Measurements from ENCODE around the gene ETS1. TPM values are rescaled to one million over a fixed set of nuclear protein-coding genes. Genes with fewer than 3 reads are reported as not detected.

Gene ETS1
- total RNA-seq, 1 experiment from 2014 or later = 66.4 TPM

DNA sequence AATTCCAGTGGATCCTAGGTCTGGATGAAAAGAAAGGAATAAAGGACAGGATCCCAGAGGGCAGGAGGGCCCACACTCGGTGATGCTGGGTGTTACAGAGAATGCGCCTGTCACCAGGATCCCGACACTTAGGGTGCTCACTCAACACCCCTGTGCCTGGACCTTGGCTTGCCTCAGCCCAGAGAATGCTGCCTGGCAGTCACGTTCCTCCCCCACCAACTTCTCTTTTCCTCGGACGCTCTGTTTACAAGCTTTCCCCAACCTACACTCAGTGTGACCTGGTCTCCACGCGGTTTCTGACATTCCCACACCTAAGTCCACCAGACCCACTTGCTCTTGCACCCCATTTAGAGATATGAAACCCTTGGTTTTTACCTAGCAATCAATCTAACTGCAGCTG is 38.0 kb upstream of the ETS1 start:
- Histone ChIP-seq H3K27me3 (ENCODE audit: control insufficient read depth, insufficient read depth, low read length) (no peaks in the 10 kb centered on the region), H3K36me3 (ENCODE audit: control insufficient read depth, insufficient read depth, low read length) (no peaks in the 10 kb centered on the region), H3K27ac (ENCODE audit: low read length) (no peak overlapping the region), H3K4me3 (ENCODE audit: low read depth in 2 of 2, low read length in 2 of 2) (no peak overlapping the region), H3K4me1 (ENCODE audit: control insufficient read depth, insufficient read depth, low read length) (no peaks in the 10 kb centered on the region), H3K9me3 (ENCODE audit: control insufficient read depth, insufficient read depth, low read depth, low read length) (no peaks in the 10 kb centered on the region)
- DNase-seq (ENCODE audit: low read depth, low spot score) (no peak), ATAC-seq (no peak)
- TF ChIP-seq POLR2AphosphoS5 (IDR thresholded peaks at IDR 0.05; ENCODE audit: low read depth, low read length) (no peak), SIN3A (IDR thresholded peaks at IDR 0.05; ENCODE audit: borderline replicate concordance, insufficient read depth, low read depth, low read length) (no peak), TCF7L2 (IDR thresholded peaks at IDR 0.05; ENCODE audit: low read depth, low read length) (no peak)
- TF ChIP-seq, protein P1, sequence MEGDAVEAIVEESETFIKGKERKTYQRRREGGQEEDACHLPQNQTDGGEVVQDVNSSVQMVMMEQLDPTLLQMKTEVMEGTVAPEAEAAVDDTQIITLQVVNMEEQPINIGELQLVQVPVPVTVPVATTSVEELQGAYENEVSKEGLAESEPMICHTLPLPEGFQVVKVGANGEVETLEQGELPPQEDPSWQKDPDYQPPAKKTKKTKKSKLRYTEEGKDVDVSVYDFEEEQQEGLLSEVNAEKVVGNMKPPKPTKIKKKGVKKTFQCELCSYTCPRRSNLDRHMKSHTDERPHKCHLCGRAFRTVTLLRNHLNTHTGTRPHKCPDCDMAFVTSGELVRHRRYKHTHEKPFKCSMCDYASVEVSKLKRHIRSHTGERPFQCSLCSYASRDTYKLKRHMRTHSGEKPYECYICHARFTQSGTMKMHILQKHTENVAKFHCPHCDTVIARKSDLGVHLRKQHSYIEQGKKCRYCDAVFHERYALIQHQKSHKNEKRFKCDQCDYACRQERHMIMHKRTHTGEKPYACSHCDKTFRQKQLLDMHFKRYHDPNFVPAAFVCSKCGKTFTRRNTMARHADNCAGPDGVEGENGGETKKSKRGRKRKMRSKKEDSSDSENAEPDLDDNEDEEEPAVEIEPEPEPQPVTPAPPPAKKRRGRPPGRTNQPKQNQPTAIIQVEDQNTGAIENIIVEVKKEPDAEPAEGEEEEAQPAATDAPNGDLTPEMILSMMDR (IDR thresholded peaks at IDR 0.05) = no peak
- TF ChIP-seq, protein P2, sequence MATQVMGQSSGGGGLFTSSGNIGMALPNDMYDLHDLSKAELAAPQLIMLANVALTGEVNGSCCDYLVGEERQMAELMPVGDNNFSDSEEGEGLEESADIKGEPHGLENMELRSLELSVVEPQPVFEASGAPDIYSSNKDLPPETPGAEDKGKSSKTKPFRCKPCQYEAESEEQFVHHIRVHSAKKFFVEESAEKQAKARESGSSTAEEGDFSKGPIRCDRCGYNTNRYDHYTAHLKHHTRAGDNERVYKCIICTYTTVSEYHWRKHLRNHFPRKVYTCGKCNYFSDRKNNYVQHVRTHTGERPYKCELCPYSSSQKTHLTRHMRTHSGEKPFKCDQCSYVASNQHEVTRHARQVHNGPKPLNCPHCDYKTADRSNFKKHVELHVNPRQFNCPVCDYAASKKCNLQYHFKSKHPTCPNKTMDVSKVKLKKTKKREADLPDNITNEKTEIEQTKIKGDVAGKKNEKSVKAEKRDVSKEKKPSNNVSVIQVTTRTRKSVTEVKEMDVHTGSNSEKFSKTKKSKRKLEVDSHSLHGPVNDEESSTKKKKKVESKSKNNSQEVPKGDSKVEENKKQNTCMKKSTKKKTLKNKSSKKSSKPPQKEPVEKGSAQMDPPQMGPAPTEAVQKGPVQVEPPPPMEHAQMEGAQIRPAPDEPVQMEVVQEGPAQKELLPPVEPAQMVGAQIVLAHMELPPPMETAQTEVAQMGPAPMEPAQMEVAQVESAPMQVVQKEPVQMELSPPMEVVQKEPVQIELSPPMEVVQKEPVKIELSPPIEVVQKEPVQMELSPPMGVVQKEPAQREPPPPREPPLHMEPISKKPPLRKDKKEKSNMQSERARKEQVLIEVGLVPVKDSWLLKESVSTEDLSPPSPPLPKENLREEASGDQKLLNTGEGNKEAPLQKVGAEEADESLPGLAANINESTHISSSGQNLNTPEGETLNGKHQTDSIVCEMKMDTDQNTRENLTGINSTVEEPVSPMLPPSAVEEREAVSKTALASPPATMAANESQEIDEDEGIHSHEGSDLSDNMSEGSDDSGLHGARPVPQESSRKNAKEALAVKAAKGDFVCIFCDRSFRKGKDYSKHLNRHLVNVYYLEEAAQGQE (IDR thresholded peaks at IDR 0.05; ENCODE audit: insufficient read depth in 1 of 2, low read depth in 2 of 2, low read length in 1 of 2) = no peak
- intact Hi-C loops (cut with micrococcal nuclease; ENCODE audit: unreplicated experiment) = no loop called here
- in situ Hi-C loops (cut with HindIII; ENCODE audit: low pct_unique_long_range_greater_than_20kb, low sequenced_read_pairs) = no loop called here
- CTCF ChIA-PET = no interaction called here
- POLR2A ChIA-PET = interaction anchor here (0.9 kb wide), 1 partner anchor 104 kb away, joined by 11 read pairs; no protein-coding TSS in a partner anchor
- BruUV-seq (replicated peaks) = no TSS peak

GRCh38 chr11:128624269-128625175 is 37.2 kb upstream of the ETS1 start:
- ChIA-PET POLR2A (interaction anchor here (0.9 kb wide), 1 partner anchor 103 kb away, joined by 11 read pairs; no protein-coding TSS in a partner anchor), CTCF (no interaction called here)
- H3K27me3 ChIP-seq (ENCODE audit: control insufficient read depth, insufficient read depth, low read length) = no peaks in the 10 kb centered on the region
- no peak overlapping the region for H3K27ac ChIP-seq (ENCODE audit: low read length)
- H3K4me1 ChIP-seq (ENCODE audit: control insufficient read depth, insufficient read depth, low read length) = no peaks in the 10 kb centered on the region
- DNase-seq (ENCODE audit: low read depth, low spot score) = no peak
- in situ Hi-C loops (cut with HindIII; ENCODE audit: low pct_unique_long_range_greater_than_20kb, low sequenced_read_pairs) (no loop called here), intact Hi-C loops (cut with micrococcal nuclease; ENCODE audit: unreplicated experiment) (no loop called here)
- ATAC-seq = no peak
- TF ChIP-seq, protein P1 (IDR thresholded peaks at IDR 0.05) = no peak
- TF ChIP-seq, protein P2 (IDR thresholded peaks at IDR 0.05; ENCODE audit: insufficient read depth in 1 of 2, low read depth in 2 of 2, low read length in 1 of 2) = no peak
- no peak for TF ChIP-seq POLR2AphosphoS5 (IDR thresholded peaks at IDR 0.05; ENCODE audit: low read depth, low read length)
- H3K4me3 ChIP-seq (ENCODE audit: low read depth in 2 of 2, low read length in 2 of 2) = no peak overlapping the region
- no TSS peak for BruUV-seq (replicated peaks)
- H3K36me3 ChIP-seq (ENCODE audit: control insufficient read depth, insufficient read depth, low read length) = no peaks in the 10 kb centered on the region
- H3K9me3 ChIP-seq (ENCODE audit: control insufficient read depth, insufficient read depth, low read depth, low read length) = no peaks in the 10 kb centered on the region
